ENCODE results near the gene DCLK2.

The DCLK2 gene

GRCh38 chr4:150289198-150289597 is 211.0 kb downstream of the DCLK2 start:
- no peak overlapping the region for H3K27ac Mint-ChIP-seq
- ATAC-seq (no peak), DNase-seq (ENCODE audit: low spot score in 2 of 2) (no peak)
- no peak overlapping the region for H3K4me3 Mint-ChIP-seq
- no peaks in the 10 kb centered on the region for H3K9me3 Mint-ChIP-seq
- H3K4me1 Mint-ChIP-seq, result no peaks in the 10 kb centered on the region
- peaks cover 18% of the 10 kb centered on the region for H3K36me3 Mint-ChIP-seq

- Mint-ChIP-seq H3K4me3 (no peak overlapping the region), H3K4me1 (no peaks in the 10 kb centered on the region), H3K9me3 (no peaks in the 10 kb centered on the region), H3K36me3 (peaks cover 16% of the 10 kb centered on the region), H3K27ac (no peak overlapping the region)
- ATAC-seq, result no peak
- DNase-seq (ENCODE audit: low spot score in 2 of 2), result no peak
Measured at GRCh38 chr4:150289881-150290280, 211.6 kb downstream of the DCLK2 start.

- ATAC-seq (no peak), DNase-seq (ENCODE audit: low spot score in 2 of 2) (peak in 1 of 2 donors; percentile 53)
- Mint-ChIP-seq H3K36me3 (peaks cover 12% of the 10 kb centered on the region), H3K4me1 (no peaks in the 10 kb centered on the region), H3K4me3 (no peak overlapping the region), H3K9me3 (no peaks in the 10 kb centered on the region), H3K27ac (peak overlapping the region; percentile 17)
Measured at GRCh38 chr4:150297861-150298474, 219.7 kb downstream of the DCLK2 start.

- Mint-ChIP-seq H3K27ac (no peak overlapping the region), H3K9me3 (no peaks in the 10 kb centered on the region), H3K4me3 (no peak overlapping the region), H3K4me1 (no peaks in the 10 kb centered on the region), H3K36me3 (peaks cover 12% of the 10 kb centered on the region)
- DNase-seq (ENCODE audit: low spot score in 2 of 2) (no peak), ATAC-seq (no peak)
Measured at GRCh38 chr4:150299816-150300215, 221.6 kb downstream of the DCLK2 start.

GRCh38 chr4:150302553-150302952 is 224.3 kb downstream of the DCLK2 start:
- ATAC-seq, result no peak

GRCh38 chr4:150305995-150306394 is 227.8 kb downstream of the DCLK2 start:
- H3K9me3 Mint-ChIP-seq, result no peaks in the 10 kb centered on the region
- peaks cover 30% of the 10 kb centered on the region for H3K36me3 Mint-ChIP-seq
- H3K4me1 Mint-ChIP-seq, result no peaks in the 10 kb centered on the region
- ATAC-seq (no peak), DNase-seq (ENCODE audit: low spot score in 2 of 2) (no peak)
- no peak overlapping the region for H3K27ac Mint-ChIP-seq
- H3K4me3 Mint-ChIP-seq, result no peak overlapping the region

More at GRCh38 chr4:150302553-150302952, 224.3 kb downstream of the DCLK2 start:
- Mint-ChIP-seq H3K4me1 (no peaks in the 10 kb centered on the region), H3K27ac (no peak overlapping the region), H3K4me3 (no peak overlapping the region), H3K36me3 (peaks cover 20% of the 10 kb centered on the region), H3K9me3 (no peaks in the 10 kb centered on the region)
- DNase-seq (ENCODE audit: low spot score in 2 of 2), result no peak

- H3K4me3 Mint-ChIP-seq, result no peak overlapping the region
- H3K27ac Mint-ChIP-seq, result no peak overlapping the region
- no peaks in the 10 kb centered on the region for H3K9me3 Mint-ChIP-seq
- DNase-seq (ENCODE audit: low spot score in 2 of 2), result no peak
- no peak for ATAC-seq
- peaks cover 29% of the 10 kb centered on the region for H3K36me3 Mint-ChIP-seq
- no peaks in the 10 kb centered on the region for H3K4me1 Mint-ChIP-seq
Measured at GRCh38 chr4:150306719-150307118, 228.5 kb downstream of the DCLK2 start.
